H1 (cell line): ENCODE results near the gene SLCO4A1. TPM values are rescaled to one million over a fixed set of nuclear protein-coding genes. Genes with fewer than 3 reads are reported as not detected.

Experiments
- CTCF ChIA-PET: fragments of 300-600 bp; sonication (Branson Sonifier 250); formaldehyde crosslinking; loops from one replicate; lab custom pipeline; 2021; ENCODE audit not compliant: partially characterized antibody; lab: Charles Lee
- POLR2A ChIA-PET: fragments of 300-600 bp; sonication (Branson Sonifier 250); formaldehyde crosslinking; loops from one replicate; lab custom pipeline; 2021; ENCODE audit warnings: inconsistent platforms; ENCODE audit not compliant: partially characterized antibody; lab: Charles Lee
- DNase-seq, 2 experiments: peaks; one replicate each; pipeline versions ENCODE4 v3.0.0 to v3.0.0-alpha.2; 2010 to 2022; ENCODE audit warnings: low spot score in 2 of 2, low read depth in 1 of 2, mixed read lengths in 1 of 2
- FAIRE-seq: peaks from 2 replicates; lab custom pipeline; 2011; peaks lifted over from hg19 to GRCh38; lab: Jason Lieb, UNC
- H2AFZ ChIP-seq: 2 replicates; pipeline ENCODE4 v1.8.1; 2012; ENCODE audit warnings: low read length, inconsistent platforms
- H2AK5ac ChIP-seq: 2 replicates; pipeline ENCODE4 v1.6.1; 2013; ENCODE audit warnings: low read depth, low read length
- H2BK120ac ChIP-seq: replicated peaks from 2 replicates; pipeline ENCODE3; 2013; ENCODE audit warnings: low read depth, low read length, inconsistent platforms
- H2BK12ac ChIP-seq: 2 replicates; pipeline ENCODE4 v1.6.1; 2013; ENCODE audit warnings: low read depth, low read length
- H2BK15ac ChIP-seq: 2 replicates; pipeline ENCODE4 v1.6.1; 2013; ENCODE audit warnings: low read length
- H2BK20ac ChIP-seq: 2 replicates; pipeline ENCODE4 v1.6.1; 2013; ENCODE audit warnings: low read length
- H2BK5ac ChIP-seq: 2 replicates; pipeline ENCODE4 v1.6.1; 2013; ENCODE audit warnings: low read depth, low read length
- H3K14ac ChIP-seq: 2 replicates; pipeline ENCODE4 v1.6.1; 2013; ENCODE audit warnings: inconsistent platforms; ENCODE audit not compliant: insufficient read length
- H3K18ac ChIP-seq: 2 replicates; pipeline ENCODE4 v1.6.1; 2013; ENCODE audit warnings: low read length; ENCODE audit errors: extremely low read depth
- H3K23ac ChIP-seq: 2 replicates; pipeline ENCODE4 v1.6.1; 2013; ENCODE audit warnings: inconsistent platforms; ENCODE audit not compliant: insufficient read length
- H3K23me2 ChIP-seq: 2 replicates; pipeline ENCODE4 v1.6.1; 2013; ENCODE audit warnings: low read depth, low read length
- H3K27ac ChIP-seq: 2 replicates; pipeline ENCODE4 v1.6.1; 2011; ENCODE audit warnings: low read depth, low read length, inconsistent platforms
- H3K27me3 ChIP-seq, 4 experiments: replicated peaks in 1 of 4; 1 replicate in 1 of 4; 2 replicates in 3 of 4; pipeline versions ENCODE4 v1.6.1 to v1.8.1; 2011 to 2013; ENCODE audit warnings: low read length in 3 of 4, mild to moderate bottlenecking in 3 of 4, inconsistent platforms in 2 of 4, mixed read lengths in 2 of 4, moderate library complexity in 1 of 4; ENCODE audit not compliant: control insufficient read depth in 3 of 4, insufficient read depth in 3 of 4; ENCODE audit errors: extremely low read depth in 1 of 4
- H3K36me3 ChIP-seq, 4 experiments: 2 replicates each; pipeline versions ENCODE4 v1.6.1 to v1.8.1; 2011 to 2013; ENCODE audit warnings: mild to moderate bottlenecking in 4 of 4, low read length in 3 of 4, moderate library complexity in 2 of 4, control low read depth in 1 of 4, inconsistent platforms in 1 of 4; ENCODE audit not compliant: insufficient read depth in 4 of 4, control insufficient read depth in 2 of 4
- H3K4ac ChIP-seq: replicated peaks from 2 replicates; pipeline ENCODE3; 2013; ENCODE audit warnings: low read length, low read depth, mixed read lengths, inconsistent platforms; ENCODE audit not compliant: insufficient read length
- H3K4me1 ChIP-seq, 4 experiments: replicated peaks in 1 of 4; 1 replicate in 1 of 4; 2 replicates in 3 of 4; pipeline versions ENCODE4 v1.6.1 to v1.8.1; 2011 to 2013; ENCODE audit warnings: low read length in 3 of 4, inconsistent platforms in 2 of 4, mixed read lengths in 1 of 4; ENCODE audit not compliant: insufficient read depth in 4 of 4, control insufficient read depth in 3 of 4
- H3K4me2 ChIP-seq, 2 experiments: 2 replicates each; pipeline versions ENCODE4 v1.6.1 to v1.8.1; 2011 to 2013; ENCODE audit warnings: low read depth in 2 of 2, low read length in 2 of 2, control low read depth in 1 of 2, inconsistent platforms in 1 of 2, mild to moderate bottlenecking in 1 of 2; ENCODE audit not compliant: insufficient read depth in 1 of 2
- H3K4me3 ChIP-seq, 4 experiments: fragments of 200-600, 300-600 bp in 1 of 4; sonication (generic), shearing (Covaris generic), sonication (Bioruptor Twin) in 1 of 4; 2 replicates each; pipeline versions ENCODE4 v1.5.1 to v1.8.1; 2011 to 2016; ENCODE audit warnings: low read length in 4 of 4, low read depth in 3 of 4, control low read depth in 2 of 4, inconsistent platforms in 2 of 4, mild to moderate bottlenecking in 2 of 4, mixed read lengths in 1 of 4, moderate library complexity in 1 of 4; ENCODE audit not compliant: insufficient read depth in 2 of 4; ENCODE audit errors: extremely low read depth in 1 of 4
- H3K56ac ChIP-seq: replicated peaks from 2 replicates; pipeline ENCODE3; 2013; ENCODE audit warnings: low read depth, mild to moderate bottlenecking, mixed read lengths, low read length, inconsistent platforms; ENCODE audit not compliant: insufficient read length
- H3K79me1 ChIP-seq: 2 replicates; pipeline ENCODE4 v1.6.1; 2013; ENCODE audit warnings: low read depth, low read length, control low read depth
- H3K79me2 ChIP-seq, 2 experiments: 2 replicates each; pipeline versions ENCODE4 v1.6.1 to v1.8.1; 2012 to 2013; ENCODE audit warnings: low read length in 2 of 2, mild to moderate bottlenecking in 2 of 2, inconsistent platforms in 1 of 2; ENCODE audit not compliant: insufficient read depth in 2 of 2, control insufficient read depth in 1 of 2
- H3K9ac ChIP-seq, 4 experiments: replicated peaks in 1 of 4; 1 replicate in 1 of 4; 2 replicates in 3 of 4; pipeline versions ENCODE4 v1.6.1 to v1.8.1; 2011 to 2013; ENCODE audit warnings: low read depth in 3 of 4, low read length in 3 of 4, control low read depth in 2 of 4, mild to moderate bottlenecking in 2 of 4, moderate library complexity in 2 of 4, inconsistent platforms in 1 of 4; ENCODE audit errors: extremely low read depth in 1 of 4
- H3K9me3 ChIP-seq, 2 experiments: 2 replicates each; pipeline versions ENCODE4 v1.6.1 to v1.8.1; 2012 to 2013; ENCODE audit warnings: mild to moderate bottlenecking in 2 of 2, moderate library complexity in 2 of 2, control low read depth in 1 of 2, inconsistent platforms in 1 of 2, low read depth in 1 of 2, low read length in 1 of 2, mixed read lengths in 1 of 2; ENCODE audit not compliant: insufficient read depth in 2 of 2
- H4K20me1 ChIP-seq, 2 experiments: replicated peaks in 1 of 2; 2 replicates each; pipeline versions ENCODE3 to v1.8.1; 2011 to 2013; ENCODE audit warnings: inconsistent platforms in 2 of 2, low read length in 2 of 2, mild to moderate bottlenecking in 1 of 2; ENCODE audit not compliant: insufficient read depth in 2 of 2, control insufficient read depth in 1 of 2
- H4K5ac ChIP-seq: 2 replicates; pipeline ENCODE4 v1.6.1; 2013; ENCODE audit warnings: low read length, low read depth, mixed read lengths, inconsistent platforms; ENCODE audit not compliant: insufficient read length
- H4K8ac ChIP-seq: 2 replicates; pipeline ENCODE4 v1.8.0; 2013; ENCODE audit warnings: mild to moderate bottlenecking, moderate library complexity, low read length, inconsistent platforms; ENCODE audit not compliant: insufficient read depth; ENCODE audit errors: extremely low read depth
- H4K91ac ChIP-seq: replicated peaks from 2 replicates; pipeline ENCODE3; 2013; ENCODE audit warnings: low read length, mixed read lengths, inconsistent platforms; ENCODE audit not compliant: insufficient read length
- BACH1 ChIP-seq: IDR thresholded peaks from 2 replicates; pipeline ENCODE4 v1.6.1; 2012; ENCODE audit warnings: low read length, improper control_type of control experiment
- CBX8 ChIP-seq: fragments of 300-800, 300-1000 bp; sonication (generic); IDR thresholded peaks from 2 replicates; pipeline ENCODE4 v1.7.1; 2016; ENCODE audit warnings: low read depth, low read length, borderline replicate concordance
- CEBPB ChIP-seq: IDR thresholded peaks from 2 replicates; pipeline ENCODE4 v1.6.1; 2012; ENCODE audit warnings: low read depth, low read length
- CHD1 ChIP-seq: IDR thresholded peaks from 2 replicates; pipeline ENCODE4 v1.6.1; 2012; ENCODE audit warnings: low read depth, low read length, improper control_type of control experiment
- EGR1 ChIP-seq: IDR thresholded peaks from 2 replicates; pipeline ENCODE4 v1.6.1; 2011; ENCODE audit warnings: low read depth, low read length, borderline replicate concordance
- GABPA ChIP-seq: IDR thresholded peaks from 2 replicates; pipeline ENCODE4 v1.6.1; 2011; ENCODE audit warnings: mild to moderate bottlenecking, low read length, moderate library complexity, borderline replicate concordance; ENCODE audit not compliant: insufficient read depth
- HDAC2 ChIP-seq, 2 experiments: fragments of 300-600 bp in 1 of 2; sonication (generic) in 1 of 2; IDR thresholded peaks; 2 replicates each; pipeline ENCODE4 v1.6.1; 2011 to 2012; ENCODE audit warnings: low read depth in 2 of 2, low read length in 2 of 2, mild to moderate bottlenecking in 2 of 2, moderate library complexity in 2 of 2, borderline replicate concordance in 1 of 2, inconsistent platforms in 1 of 2
- HDAC6 ChIP-seq: IDR thresholded peaks from one replicate; pipeline ENCODE4 v1.7.1; 2012; ENCODE audit warnings: low read depth, mild to moderate bottlenecking, inconsistent platforms, low read length, moderate library complexity
- JUND ChIP-seq: IDR thresholded peaks from 2 replicates; pipeline ENCODE4 v1.6.1; 2011; ENCODE audit warnings: mild to moderate bottlenecking, improper control_type of control experiment, low read length
- NRF1 ChIP-seq: IDR thresholded peaks from 2 replicates; pipeline ENCODE4 v1.6.1; 2011; ENCODE audit warnings: mild to moderate bottlenecking, low read depth, low read length, improper control_type of control experiment
- POLR2AphosphoS5 ChIP-seq: IDR thresholded peaks from 2 replicates; pipeline ENCODE4 v1.6.1; 2011; ENCODE audit warnings: low read depth, low read length
- RNF2 ChIP-seq: fragments of 200-900, 300-1000 bp; sonication (generic); IDR thresholded peaks from 2 replicates; pipeline ENCODE4 v1.7.1; 2016; ENCODE audit warnings: borderline replicate concordance, low read depth, mild to moderate bottlenecking, antibody characterized with exemption, low read length; ENCODE audit not compliant: poor library complexity, severe bottlenecking; ENCODE audit errors: missing control alignments
- RXRA ChIP-seq: IDR thresholded peaks from 2 replicates; pipeline ENCODE4 v1.6.1; 2011; ENCODE audit warnings: low read depth, mild to moderate bottlenecking, low read length, moderate library complexity; ENCODE audit not compliant: insufficient read depth
- TAF7 ChIP-seq: optimal IDR thresholded peaks from 2 replicates; pipeline ENCODE3; 2011; ENCODE audit warnings: low read depth, mild to moderate bottlenecking, inconsistent platforms, low read length, moderate library complexity, borderline replicate concordance
- WGBS, 2 experiments: shearing (Covaris generic) in 1 of 2; methylation state at CpG; one replicate each; pipeline versions ENCODE4 v1.1.6 to v1.1.7; 2013 to 2015; ENCODE audit warnings: low lambda C conversion rate in 2 of 2, mixed read lengths in 2 of 2, inconsistent platforms in 1 of 2, low coverage in 1 of 2, missing lambda C conversion rate in 1 of 2; ENCODE audit not compliant: insufficient replicate concordance in 2 of 2, insufficient coverage in 1 of 2, insufficient read length in 1 of 2; ENCODE audit errors: extremely low coverage in 1 of 2, missing lambda C conversion rate in 1 of 2; 5-methylcytosine and 5-hydroxymethylcytosine counted together
- polyA plus RNA-seq, 7 experiments: library from polyadenylated mRNA; depleted of rRNA in 3 of 7; stranded (reverse) in 5 of 7; unstranded in 2 of 7; fragments of >200 nt in 5 of 7; fragments of 200-250 nt in 2 of 7; gene quantifications; 1 replicate in 5 of 7; 2 replicates in 1 of 7; 4 replicates in 1 of 7; pipeline versions ENCODE4 v1.2.1 to v1.2.3, GENCODE V29; 2011 to 2013; ENCODE audit warnings: missing spikeins in 2 of 7, mixed read lengths in 2 of 7
- total RNA-seq: library from RNA; stranded (reverse); fragmentation: NEBNext Ultra II Directional; extraction: Animal tissue kit (Norgen Biotek cat#: 25700); gene quantifications from 2 replicates; pipeline ENCODE4 v1.2.1, GENCODE V29; 2021

The SLCO4A1 gene
- total and polyA plus RNA-seq, 2 of the 8 experiments (the other 6 are each of a cell fraction or from before 2014, with no cell fraction given) = 10.5 to 18.5 TPM

GRCh38 chr20:62706344-62706743, 64.0 kb downstream of the SLCO4A1 start:
- Histone ChIP-seq H3K4me3 (no peak overlapping the region), H2BK120ac (no peak overlapping the region), H3K56ac (no peak overlapping the region), H3K9ac (no peak overlapping the region), H2BK15ac (no peak overlapping the region), H4K91ac (no peak overlapping the region), H3K4ac (no peak overlapping the region), H2AK5ac (no peak overlapping the region), H3K36me3 (no peaks in the 10 kb centered on the region), H3K23me2 (peaks cover 11% of the 10 kb centered on the region; the same call in 1 of the 2 replicates), H3K14ac (no peak overlapping the region), H4K8ac (no peak overlapping the region), H3K79me1 (no peaks in the 10 kb centered on the region), H4K5ac (no peak overlapping the region), H4K20me1 (peaks cover 3 to 5% of the 10 kb centered on the region in 2 experiments), H2BK20ac (no peak overlapping the region), H2AFZ (no peak overlapping the region), H3K27me3 (peaks cover 22 to 40% (median 30%) of the 10 kb centered on the region in 4 experiments), H3K9me3 (no peaks in the 10 kb centered on the region), H3K27ac (no peak overlapping the region), H3K23ac (no peak overlapping the region), H2BK5ac (no peak overlapping the region), H3K4me2 (no peak overlapping the region), H3K79me2 (no peaks in the 10 kb centered on the region), H2BK12ac (no peak overlapping the region), H3K4me1 (peaks cover 0 to 8% (median 7%) of the 10 kb centered on the region in 4 experiments; a peak in 5 of 7 replicates), H3K18ac (no peak overlapping the region)
- DNase-seq (no peak), FAIRE-seq (no peak)
- ChIA-PET CTCF (interaction anchor here (0.7 to 4.7 kb wide), 18 partner anchors 9 to 223 kb away, joined by 3 to 38 read pairs (median 4); no protein-coding TSS in a partner anchor), POLR2A (interaction anchor here (1.2 kb wide), 1 partner anchor 109 kb away, joined by 3 read pairs; no protein-coding TSS in a partner anchor)
- 91% methylated on average over 12 of the region's 12 CpGs; no CpG with 5 or more reads in 1 of the 2 experiments for WGBS, 2 experiments
- TF ChIP-seq EGR1 (no peak), JUND (no peak), CHD1 (no peak), HDAC2 (IDR thresholded peaks at IDR 0.05; ENCODE audit: borderline replicate concordance in 1 of 2, low read depth in 2 of 2, low read length in 2 of 2) (no peak), BACH1 (no peak), TAF7 (no peak), CBX8 (no peak), GABPA (no peak), CEBPB (no peak), RXRA (no peak), NRF1 (no peak), HDAC6 (no peak), POLR2AphosphoS5 (no peak), RNF2 (no peak)
